ENCODE data around the gene MCUB.
"Not testable (repeated sequence)": the region's sequence is repeated elsewhere in the genome, so short reads cannot be mapped to it uniquely, and the experiment has no call there.

The MCUB gene

GRCh38 chr4:109579997-109580396 lies 20.0 kb downstream of the MCUB start:
- DNase-seq, result not testable (repeated sequence)

- DNase-seq, result no peak
Observed at GRCh38 chr4:109588176-109588575, 28.1 kb downstream of the MCUB start.

GRCh38 chr4:109589119-109589518 lies 29.1 kb downstream of the MCUB start:
- DNase-seq, result no peak

GRCh38 chr4:109589605-109590004 lies 29.6 kb downstream of the MCUB start:
- no peak for DNase-seq

GRCh38 chr4:109590905-109591304 lies 30.9 kb downstream of the MCUB start:
- no peak for DNase-seq

GRCh38 chr4:109592367-109592766 lies 32.3 kb downstream of the MCUB start:
- no peak for DNase-seq

- not testable (repeated sequence) for DNase-seq
Observed at GRCh38 chr4:109595123-109595522, 35.1 kb downstream of the MCUB start.

- DNase-seq, result not testable (repeated sequence)
Observed at GRCh38 chr4:109596420-109597085, 36.5 kb downstream of the MCUB start.

- DNase-seq, result no peak
Observed at GRCh38 chr4:109599046-109599652, 39.1 kb downstream of the MCUB start.

- no peak for DNase-seq
Observed at GRCh38 chr4:109600431-109600830, 40.4 kb downstream of the MCUB start.

GRCh38 chr4:109601336-109601735 lies 41.3 kb downstream of the MCUB start:
- no peak for DNase-seq

GRCh38 chr4:109607976-109608375 lies 47.9 kb downstream of the MCUB start:
- DNase-seq, result no peak

GRCh38 chr4:109608879-109609278 lies 48.8 kb downstream of the MCUB start:
- no peak for DNase-seq

GRCh38 chr4:109609431-109609830 lies 49.4 kb downstream of the MCUB start:
- DNase-seq, result no peak

- no peak for DNase-seq
Observed at GRCh38 chr4:109610489-109610888, 50.4 kb downstream of the MCUB start.

- DNase-seq, result no peak
Observed at GRCh38 chr4:109611045-109611646, 51.1 kb downstream of the MCUB start.

GRCh38 chr4:109614015-109614414 lies 54.0 kb downstream of the MCUB start:
- no peak for DNase-seq

- DNase-seq, result no peak
Observed at GRCh38 chr4:109614466-109614865, 54.4 kb downstream of the MCUB start.

GRCh38 chr4:109615742-109616141 lies 55.7 kb downstream of the MCUB start:
- no peak for DNase-seq

GRCh38 chr4:109616243-109616642 lies 56.2 kb downstream of the MCUB start:
- DNase-seq, result no peak

GRCh38 chr4:109622626-109623025 lies 62.6 kb downstream of the MCUB start:
- no peak for DNase-seq

- DNase-seq, result no peak
Observed at GRCh38 chr4:109624536-109624935, 64.5 kb downstream of the MCUB start.

- no peak for DNase-seq
Observed at GRCh38 chr4:109627361-109627760, 67.3 kb downstream of the MCUB start.

- DNase-seq, result no peak
Observed at GRCh38 chr4:109629775-109630174, 69.7 kb downstream of the MCUB start.

All from NCI-H1436 (cell line).